ENCODE data around the gene CCDC92. TPM values are rescaled to one million over a fixed set of nuclear protein-coding genes. Genes with fewer than 3 reads are reported as not detected.
A peak's percentile ranks its signal among the peaks of the same experiment; 100 is the strongest.

Gene CCDC92
- polyA plus RNA-seq, 1 experiment: 52.2 TPM

DNA sequence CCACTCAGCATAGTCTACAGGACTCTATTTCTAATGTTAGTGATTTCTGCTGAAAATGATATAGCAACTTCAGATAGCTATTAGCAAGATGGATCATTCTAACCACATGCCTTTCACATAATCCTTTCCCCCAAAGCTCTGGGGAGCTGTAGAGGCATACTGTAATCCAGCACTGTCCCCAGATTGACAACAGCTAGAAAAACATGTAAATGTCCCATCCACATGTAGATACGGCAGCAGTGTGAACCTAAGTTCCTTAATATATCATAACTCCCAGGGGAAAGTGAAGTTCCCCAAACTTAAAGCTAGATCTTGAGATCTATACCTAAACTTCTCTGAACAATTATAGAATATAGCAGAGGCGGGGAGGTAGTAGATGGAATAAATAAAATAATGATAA lies 14.4 kb upstream of the CCDC92 start:
- Histone ChIP-seq H3K9me3 (ENCODE audit: control insufficient read depth, insufficient read depth, low read length) (no peaks in the 10 kb centered on the region), H3K4me3 (ENCODE audit: low read depth, low read length) (no peak overlapping the region), H3K27me3 (ENCODE audit: control insufficient read depth, insufficient read depth, low read length) (no peaks in the 10 kb centered on the region), H3K27ac (ENCODE audit: low read depth, low read length) (no peak overlapping the region)
- ChIA-PET CTCF (interaction anchor here (0.5 to 1.9 kb wide), 8 partner anchors 9 to 785 kb away, joined by 3 to 6 read pairs (median 4); no protein-coding TSS in a partner anchor), POLR2A (no interaction called here)
- no peak for DNase-seq (ENCODE audit: low read depth, low spot score)
- TF ChIP-seq CTCF (IDR thresholded peaks at IDR 0.05; ENCODE audit: low read depth, low read length): no peak

- no peak for TF ChIP-seq CTCF (IDR thresholded peaks at IDR 0.05; ENCODE audit: low read depth, low read length)
- CTCF ChIA-PET: interaction anchor here (0.6 to 1.9 kb wide), 8 partner anchors 8 to 785 kb away, joined by 3 to 6 read pairs (median 4); no protein-coding TSS in a partner anchor
- no peaks in the 10 kb centered on the region for H3K27me3 ChIP-seq (ENCODE audit: control insufficient read depth, insufficient read depth, low read length)
- H3K9me3 ChIP-seq (ENCODE audit: control insufficient read depth, insufficient read depth, low read length): no peaks in the 10 kb centered on the region
- no peak overlapping the region for H3K4me3 ChIP-seq (ENCODE audit: low read depth, low read length)
- POLR2A ChIA-PET: no interaction called here
- no peak for DNase-seq (ENCODE audit: low read depth, low spot score)
- H3K27ac ChIP-seq (ENCODE audit: low read depth, low read length): no peak overlapping the region
Observed at GRCh38 chr12:123986374-123986965, 13.8 kb upstream of the CCDC92 start.

- H3K9me3 ChIP-seq (ENCODE audit: control insufficient read depth, insufficient read depth, low read length): no peaks in the 10 kb centered on the region
- H3K27me3 ChIP-seq (ENCODE audit: control insufficient read depth, insufficient read depth, low read length): no peaks in the 10 kb centered on the region
- H3K4me3 ChIP-seq (ENCODE audit: low read depth, low read length): no peak overlapping the region
- CTCF ChIA-PET: interaction anchor here (0.6 to 3.0 kb wide), 11 partner anchors 10 to 325 kb away, joined by 3 to 28 read pairs (median 6); no protein-coding TSS in a partner anchor
- DNase-seq (ENCODE audit: low read depth, low spot score): no peak
- H3K27ac ChIP-seq (ENCODE audit: low read depth, low read length): no peak overlapping the region
- no peak for TF ChIP-seq CTCF (IDR thresholded peaks at IDR 0.05; ENCODE audit: low read depth, low read length)
- POLR2A ChIA-PET: no interaction called here
Observed at GRCh38 chr12:123984903-123985302, 12.3 kb upstream of the CCDC92 start.

- Histone ChIP-seq H3K27me3 (ENCODE audit: control insufficient read depth, insufficient read depth, low read length) (no peaks in the 10 kb centered on the region), H3K4me3 (ENCODE audit: low read depth, low read length) (no peak overlapping the region), H3K27ac (ENCODE audit: low read depth, low read length) (no peak overlapping the region), H3K9me3 (ENCODE audit: control insufficient read depth, insufficient read depth, low read length) (no peaks in the 10 kb centered on the region)
- peak; percentile 85 for TF ChIP-seq CTCF (IDR thresholded peaks at IDR 0.05; ENCODE audit: low read depth, low read length)
- no peak for DNase-seq (ENCODE audit: low read depth, low spot score)
- ChIA-PET CTCF (interaction anchor here (0.5 to 3.0 kb wide), 14 partner anchors 9 to 324 kb away, joined by 3 to 28 read pairs (median 6); partner anchors contain the start of gene ATP6V0A2), POLR2A (no interaction called here)
Observed at GRCh38 chr12:123983822-123984485, 11.3 kb upstream of the CCDC92 start.

GRCh38 chr12:123982269-123982668 lies 9.6 kb upstream of the CCDC92 start:
- no peak for TF ChIP-seq CTCF (IDR thresholded peaks at IDR 0.05; ENCODE audit: low read depth, low read length)
- no peak for DNase-seq (ENCODE audit: low read depth, low spot score)
- POLR2A ChIA-PET: no interaction called here
- CTCF ChIA-PET: interaction anchor here (1.6 to 2.2 kb wide), 2 partner anchors 11 to 77 kb away, joined by 4 to 17 read pairs; no protein-coding TSS in a partner anchor
- H3K27me3 ChIP-seq (ENCODE audit: control insufficient read depth, insufficient read depth, low read length): no peaks in the 10 kb centered on the region
- no peak overlapping the region for H3K27ac ChIP-seq (ENCODE audit: low read depth, low read length)
- no peak overlapping the region for H3K4me3 ChIP-seq (ENCODE audit: low read depth, low read length)
- no peaks in the 10 kb centered on the region for H3K9me3 ChIP-seq (ENCODE audit: control insufficient read depth, insufficient read depth, low read length)

All from AG04450 (cell line).